DLD1 (cell line): ENCODE measurements around the gene MEGF8.

Experiments
- in situ Hi-C: cut with HindIII; loops from 2 replicates; pipeline ENCODE4 v1.10.0; 2017; ENCODE audit warnings: low sequenced_read_pairs

MEGF8 gene

DNA sequence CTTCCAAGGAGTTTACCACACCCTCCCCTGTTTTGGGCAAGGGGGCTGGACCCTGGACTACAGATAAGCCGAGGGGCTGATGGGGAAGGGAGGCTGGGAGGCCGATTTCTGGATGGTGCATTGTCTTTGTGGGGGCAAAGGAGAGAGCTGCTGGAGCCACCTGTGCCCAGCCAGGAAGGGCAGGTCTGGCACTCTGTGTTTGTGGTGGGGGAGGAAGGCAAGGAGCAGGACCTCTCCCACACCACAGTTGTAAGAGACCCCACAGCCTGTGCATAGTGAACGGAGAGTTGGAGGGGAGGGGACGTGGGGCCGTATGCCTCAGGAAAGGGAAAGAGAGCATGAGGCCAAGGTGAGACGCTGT is 39.5 kb upstream of the MEGF8 start:
- in situ Hi-C loops: no loop called here

- in situ Hi-C loops: no loop called here
Observed at GRCh38 chr19:42286349-42287016, 39.0 kb upstream of the MEGF8 start.

GRCh38 chr19:42287017-42287826 is 38.2 kb upstream of the MEGF8 start:
- in situ Hi-C loops: no loop called here

- in situ Hi-C loops: no loop called here
Observed at GRCh38 chr19:42287827-42288107, 37.7 kb upstream of the MEGF8 start.

- in situ Hi-C loops: no loop called here
Observed at GRCh38 chr19:42288387-42288786, 37.0 kb upstream of the MEGF8 start.

DNA sequence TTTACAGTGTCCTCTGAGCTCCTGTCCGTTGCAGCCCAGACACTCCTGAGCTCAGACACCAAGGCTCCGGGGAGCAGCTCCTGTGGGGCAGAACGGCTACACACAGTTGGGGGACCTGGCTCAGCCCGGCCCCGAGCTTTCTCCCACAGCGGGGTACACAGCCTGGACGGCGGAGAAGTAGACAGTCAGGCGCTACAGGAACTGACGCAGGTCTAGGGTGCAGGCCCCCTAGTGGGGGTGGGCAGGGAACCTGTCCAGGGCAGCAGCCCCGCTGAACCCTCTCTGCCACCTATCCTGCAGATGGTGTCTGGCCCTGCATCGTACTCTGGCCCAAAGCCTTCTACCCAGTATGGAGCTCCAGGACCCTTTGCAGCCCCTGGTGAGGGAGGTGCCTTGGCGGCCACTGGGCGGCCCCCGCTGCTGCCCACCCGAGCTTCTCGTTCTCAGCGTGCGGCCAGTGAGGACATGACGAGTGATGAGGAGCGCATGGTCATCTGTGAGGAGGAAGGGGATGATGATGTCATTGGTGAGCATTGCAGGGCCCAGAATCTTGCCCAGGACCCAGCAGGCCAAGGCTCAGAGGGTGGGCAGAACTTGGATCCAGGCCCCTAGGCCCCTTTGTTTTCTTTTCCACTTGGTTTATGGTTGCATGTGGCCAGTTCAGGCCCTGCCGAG is 36.4 kb upstream of the MEGF8 start:
- in situ Hi-C loops: no loop called here

GRCh38 chr19:42289556-42290041 is 35.8 kb upstream of the MEGF8 start:
- in situ Hi-C loops: no loop called here

DNA sequence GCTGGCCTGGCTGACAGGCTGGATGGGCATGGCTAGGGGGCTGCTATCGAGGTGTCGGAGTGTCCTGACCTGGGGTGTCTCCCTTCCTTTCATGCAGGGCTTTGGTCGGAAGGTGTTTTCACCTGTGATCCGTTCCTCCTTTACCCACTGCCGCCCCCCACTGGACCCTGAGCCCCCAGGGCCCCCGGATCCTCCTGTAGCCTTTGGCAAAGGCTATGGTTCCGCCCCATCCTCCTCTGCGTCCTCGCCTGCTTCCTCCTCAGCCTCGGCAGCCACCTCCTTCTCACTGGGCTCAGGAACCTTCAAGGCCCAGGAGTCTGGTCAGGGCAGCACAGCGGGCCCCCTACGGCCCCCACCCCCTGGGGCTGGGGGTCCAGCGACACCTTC is 35.3 kb upstream of the MEGF8 start:
- in situ Hi-C loops: no loop called here

DNA sequence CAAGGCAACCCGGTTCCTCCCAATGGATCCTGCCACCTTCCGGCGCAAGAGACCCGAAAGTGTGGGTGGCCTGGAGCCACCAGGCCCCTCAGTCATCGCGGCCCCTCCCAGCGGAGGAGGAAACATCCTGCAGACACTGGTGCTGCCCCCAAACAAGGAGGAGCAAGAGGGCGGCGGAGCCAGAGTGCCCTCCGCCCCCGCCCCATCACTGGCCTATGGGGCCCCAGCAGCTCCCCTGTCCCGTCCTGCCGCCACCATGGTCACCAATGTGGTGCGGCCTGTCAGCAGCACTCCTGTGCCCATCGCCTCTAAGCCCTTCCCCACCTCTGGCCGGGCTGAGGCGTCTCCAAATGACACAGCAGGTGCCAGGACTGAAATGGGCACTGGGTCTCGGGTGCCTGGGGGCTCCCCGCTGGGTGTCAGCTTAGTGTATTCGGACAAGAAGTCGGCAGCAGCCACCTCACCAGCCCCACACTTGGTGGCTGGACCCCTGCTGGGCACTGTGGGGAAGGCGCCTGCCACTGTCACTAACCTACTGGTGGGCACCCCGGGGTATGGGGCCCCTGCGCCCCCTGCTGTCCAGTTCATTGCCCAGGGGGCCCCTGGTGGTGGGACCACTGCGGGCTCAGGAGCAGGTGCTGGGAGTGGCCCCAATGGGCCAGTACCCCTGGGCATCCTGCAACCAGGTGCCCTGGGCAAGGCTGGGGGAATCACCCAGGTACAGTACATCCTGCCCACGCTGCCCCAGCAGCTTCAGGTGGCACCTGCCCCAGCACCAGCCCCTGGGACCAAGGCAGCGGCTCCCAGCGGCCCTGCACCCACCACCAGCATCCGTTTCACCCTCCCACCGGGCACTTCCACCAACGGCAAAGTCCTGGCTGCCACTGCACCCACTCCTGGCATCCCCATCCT is 34.7 kb upstream of the MEGF8 start:
- in situ Hi-C loops: no loop called here

DNA sequence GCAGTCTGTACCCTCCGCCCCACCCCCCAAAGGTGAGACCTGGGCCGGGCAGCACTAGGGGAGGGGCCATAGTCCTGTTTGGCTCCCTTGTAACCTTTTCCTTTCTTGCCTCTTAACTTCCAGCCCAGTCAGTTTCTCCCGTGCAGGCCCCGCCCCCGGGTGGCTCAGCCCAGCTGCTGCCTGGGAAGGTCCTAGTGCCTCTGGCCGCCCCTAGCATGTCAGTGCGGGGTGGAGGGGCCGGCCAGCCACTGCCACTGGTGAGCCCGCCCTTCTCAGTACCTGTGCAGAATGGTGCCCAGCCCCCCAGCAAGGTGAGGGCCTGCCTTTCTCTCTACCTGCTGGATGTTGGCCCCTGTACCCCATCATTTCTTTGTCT is 34.0 kb upstream of the MEGF8 start:
- in situ Hi-C loops: no loop called here

DNA sequence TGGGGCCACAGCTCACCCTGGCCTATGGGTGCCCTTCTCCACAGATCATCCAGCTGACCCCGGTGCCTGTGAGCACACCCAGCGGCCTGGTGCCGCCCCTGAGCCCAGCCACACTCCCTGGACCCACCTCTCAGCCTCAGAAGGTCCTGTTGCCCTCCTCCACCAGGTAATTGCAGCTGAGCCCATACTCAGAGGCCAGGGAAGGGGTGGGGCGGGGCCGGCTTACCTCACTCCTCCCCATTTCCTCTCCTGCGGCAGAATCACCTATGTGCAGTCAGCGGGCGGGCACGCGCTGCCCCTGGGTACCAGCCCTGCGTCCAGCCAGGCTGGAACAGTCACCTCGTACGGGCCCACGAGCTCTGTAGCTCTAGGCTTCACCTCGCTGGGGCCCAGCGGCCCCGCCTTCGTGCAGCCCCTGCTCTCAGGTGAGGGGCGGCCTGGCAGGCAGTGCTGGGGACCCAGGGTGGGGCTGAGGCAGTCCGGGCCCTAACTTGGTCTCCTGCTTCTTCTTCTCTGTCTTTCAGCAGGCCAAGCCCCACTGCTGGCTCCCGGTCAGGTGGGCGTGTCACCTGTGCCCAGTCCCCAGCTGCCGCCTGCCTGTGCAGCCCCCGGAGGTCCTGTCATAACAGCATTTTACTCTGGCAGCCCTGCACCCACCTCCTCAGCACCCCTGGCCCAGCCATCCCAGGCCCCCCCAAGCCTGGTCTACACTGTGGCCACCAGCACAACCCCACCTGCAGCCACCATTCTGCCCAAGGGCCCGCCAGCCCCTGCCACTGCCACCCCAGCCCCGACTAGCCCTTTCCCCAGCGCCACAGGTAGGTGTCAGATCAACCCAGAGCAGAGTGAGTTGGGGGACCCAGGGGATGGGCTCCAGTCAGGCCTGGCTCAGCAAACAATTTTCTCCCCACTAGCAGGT is 33.1 kb upstream of the MEGF8 start:
- in situ Hi-C loops: no loop called here

GRCh38 chr19:42292963-42293362 is 32.5 kb upstream of the MEGF8 start:
- in situ Hi-C loops: no loop called here

DNA sequence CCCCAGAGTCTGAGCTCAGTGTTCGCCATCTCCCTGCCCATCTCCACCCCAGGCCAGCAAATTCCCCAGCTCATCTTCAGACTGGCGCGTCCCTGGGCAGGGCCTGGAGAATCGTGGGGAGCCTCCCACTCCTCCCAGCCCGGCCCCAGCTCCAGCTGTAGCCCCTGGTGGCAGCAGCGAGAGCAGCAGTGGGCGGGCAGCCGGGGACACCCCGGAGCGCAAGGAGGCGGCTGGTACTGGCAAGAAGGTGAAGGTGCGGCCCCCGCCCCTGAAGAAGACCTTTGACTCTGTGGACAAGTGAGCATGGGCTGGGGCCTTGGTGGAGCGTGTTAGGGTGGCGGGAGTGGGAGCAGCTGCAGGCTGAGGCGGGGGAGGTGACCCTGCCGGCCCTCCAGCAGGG is 31.9 kb upstream of the MEGF8 start:
- in situ Hi-C loops: no loop called here

DNA sequence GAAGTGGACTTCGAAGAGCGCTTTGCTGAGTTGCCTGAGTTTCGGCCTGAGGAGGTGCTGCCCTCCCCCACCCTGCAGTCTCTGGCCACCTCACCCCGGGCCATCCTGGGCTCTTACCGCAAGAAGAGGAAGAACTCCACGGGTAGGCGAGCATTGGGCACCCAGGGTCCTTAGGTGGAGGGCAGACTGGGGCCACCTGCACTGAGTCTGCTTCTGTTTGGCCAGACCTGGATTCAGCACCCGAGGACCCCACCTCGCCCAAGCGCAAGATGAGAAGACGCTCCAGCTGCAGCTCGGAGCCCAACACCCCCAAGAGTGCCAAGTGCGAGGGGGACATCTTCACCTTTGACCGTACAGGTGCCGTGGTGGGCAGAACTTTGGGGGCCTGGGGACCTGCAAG is 31.5 kb upstream of the MEGF8 start:
- in situ Hi-C loops: no loop called here

DNA sequence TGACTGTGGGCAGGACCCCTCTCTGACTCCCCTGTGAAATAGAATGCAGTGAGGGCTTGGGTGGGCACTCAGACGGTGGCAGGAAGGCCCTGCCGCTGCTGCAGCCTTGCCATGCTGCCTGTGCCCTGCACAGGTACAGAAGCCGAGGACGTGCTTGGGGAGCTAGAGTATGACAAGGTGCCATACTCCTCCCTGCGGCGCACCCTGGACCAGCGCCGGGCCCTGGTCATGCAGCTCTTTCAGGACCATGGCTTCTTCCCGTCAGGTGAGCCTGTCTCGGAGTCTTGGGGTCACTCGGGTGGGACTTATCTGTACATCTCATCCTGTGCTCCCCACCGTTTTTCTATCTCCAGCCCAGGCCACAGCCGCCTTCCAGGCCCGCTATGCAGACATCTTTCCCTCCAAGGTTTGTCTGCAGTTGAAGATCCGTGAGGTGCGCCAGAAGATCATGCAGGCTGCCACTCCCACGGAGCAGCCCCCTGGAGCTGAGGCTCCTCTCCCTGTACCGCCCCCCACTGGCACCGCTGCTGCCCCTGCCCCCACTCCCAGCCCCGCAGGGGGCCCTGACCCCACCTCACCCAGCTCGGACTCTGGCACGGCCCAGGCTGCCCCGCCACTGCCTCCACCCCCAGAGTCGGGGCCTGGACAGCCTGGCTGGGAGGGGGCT is 30.8 kb upstream of the MEGF8 start:
- in situ Hi-C loops: no loop called here

DNA sequence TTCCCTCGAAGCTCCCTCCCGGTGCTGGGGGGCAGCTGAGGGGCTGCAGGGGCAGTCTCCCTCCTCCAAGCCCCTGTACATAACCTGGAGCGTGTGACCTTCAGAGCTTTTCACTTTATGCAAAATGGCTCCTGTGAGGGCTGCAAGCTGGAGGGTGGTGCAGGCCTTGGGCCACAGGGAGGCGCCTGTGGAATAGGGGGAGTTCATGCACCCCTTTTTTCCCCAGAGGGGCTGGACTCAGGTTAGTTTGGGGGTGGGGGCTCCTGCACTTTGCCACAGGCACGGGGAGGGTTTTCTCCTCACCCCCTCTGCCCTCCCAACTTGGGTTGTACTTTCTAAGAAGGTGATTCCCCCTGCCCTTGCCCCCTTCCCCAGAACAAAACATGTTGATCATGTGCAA is 30.1 kb upstream of the MEGF8 start:
- in situ Hi-C loops: no loop called here

- in situ Hi-C loops: no loop called here
Observed at GRCh38 chr19:42295831-42296525, 29.5 kb upstream of the MEGF8 start.

- in situ Hi-C loops: no loop called here
Observed at GRCh38 chr19:42297039-42297438, 28.4 kb upstream of the MEGF8 start.

- in situ Hi-C loops: no loop called here
Observed at GRCh38 chr19:42301646-42302203, 23.7 kb upstream of the MEGF8 start, which contains the start of gene PRR19. Gene PRR19, plus strand, starts transcription at chr19:42302132. Its CDS starts 7,453 bp downstream, at chr19:42309585.
